Astrocyte of the spinal cord (primary cell): ENCODE results near the gene TNPO1.

ENCODE experiments used
- DNase-seq: peaks from one replicate; pipeline ENCODE4 v3.0.0; 2011; ENCODE audit warnings: low read depth, low spot score
- H3K4me3 ChIP-seq: 2 replicates; pipeline ENCODE4 v1.5.1; 2011; ENCODE audit warnings: low read depth, mild to moderate bottlenecking, low read length, moderate library complexity
- in situ Hi-C: cut with HindIII; loops from 2 replicates; pipeline ENCODE4 v1.10.0; 2017; ENCODE audit warnings: low sequenced_read_pairs
- TF ChIP-seq, protein P1 (sequence below): IDR thresholded peaks from 2 replicates; pipeline ENCODE4 v1.5.1; 2012; ENCODE audit warnings: low read depth, mild to moderate bottlenecking, low read length, inconsistent platforms

The TNPO1 gene

DNA sequence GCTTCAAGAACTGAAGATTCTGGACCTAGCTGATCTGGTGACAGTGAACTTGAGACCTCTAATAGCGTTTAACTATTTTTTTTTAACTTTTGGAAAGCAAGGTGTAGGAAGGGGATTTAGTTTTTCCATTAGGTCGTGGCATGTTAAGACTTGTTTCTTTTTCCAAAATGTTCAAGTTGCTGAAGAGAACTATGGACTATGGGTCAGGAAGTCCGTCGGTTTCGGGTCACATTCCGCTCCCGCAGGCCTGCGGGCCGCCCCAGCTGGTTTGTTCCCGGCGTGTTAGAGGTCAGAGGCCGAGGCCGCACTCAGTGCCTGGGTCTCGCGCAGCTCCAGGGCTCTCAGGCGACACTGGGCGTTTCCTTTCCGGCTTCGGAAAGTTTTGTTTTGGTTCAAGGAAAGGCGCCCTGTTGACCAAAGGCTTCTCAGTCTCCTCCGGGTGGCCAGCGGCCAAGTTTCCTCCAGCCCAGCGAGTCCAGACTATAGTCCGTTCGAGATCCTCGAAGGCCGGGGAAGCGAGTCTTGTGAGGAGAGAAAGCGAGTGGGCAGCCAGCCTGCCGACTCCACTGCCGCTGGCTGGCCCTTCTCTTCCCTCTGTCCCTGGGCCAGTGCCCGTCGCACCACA lies 138.8 kb downstream of the TNPO1 start:
- TF ChIP-seq, protein P1, sequence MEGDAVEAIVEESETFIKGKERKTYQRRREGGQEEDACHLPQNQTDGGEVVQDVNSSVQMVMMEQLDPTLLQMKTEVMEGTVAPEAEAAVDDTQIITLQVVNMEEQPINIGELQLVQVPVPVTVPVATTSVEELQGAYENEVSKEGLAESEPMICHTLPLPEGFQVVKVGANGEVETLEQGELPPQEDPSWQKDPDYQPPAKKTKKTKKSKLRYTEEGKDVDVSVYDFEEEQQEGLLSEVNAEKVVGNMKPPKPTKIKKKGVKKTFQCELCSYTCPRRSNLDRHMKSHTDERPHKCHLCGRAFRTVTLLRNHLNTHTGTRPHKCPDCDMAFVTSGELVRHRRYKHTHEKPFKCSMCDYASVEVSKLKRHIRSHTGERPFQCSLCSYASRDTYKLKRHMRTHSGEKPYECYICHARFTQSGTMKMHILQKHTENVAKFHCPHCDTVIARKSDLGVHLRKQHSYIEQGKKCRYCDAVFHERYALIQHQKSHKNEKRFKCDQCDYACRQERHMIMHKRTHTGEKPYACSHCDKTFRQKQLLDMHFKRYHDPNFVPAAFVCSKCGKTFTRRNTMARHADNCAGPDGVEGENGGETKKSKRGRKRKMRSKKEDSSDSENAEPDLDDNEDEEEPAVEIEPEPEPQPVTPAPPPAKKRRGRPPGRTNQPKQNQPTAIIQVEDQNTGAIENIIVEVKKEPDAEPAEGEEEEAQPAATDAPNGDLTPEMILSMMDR, result no peak
- H3K4me3 ChIP-seq, result peak overlapping the region; percentile 72
- DNase-seq, result no peak
- in situ Hi-C loops, result no loop called here

DNA sequence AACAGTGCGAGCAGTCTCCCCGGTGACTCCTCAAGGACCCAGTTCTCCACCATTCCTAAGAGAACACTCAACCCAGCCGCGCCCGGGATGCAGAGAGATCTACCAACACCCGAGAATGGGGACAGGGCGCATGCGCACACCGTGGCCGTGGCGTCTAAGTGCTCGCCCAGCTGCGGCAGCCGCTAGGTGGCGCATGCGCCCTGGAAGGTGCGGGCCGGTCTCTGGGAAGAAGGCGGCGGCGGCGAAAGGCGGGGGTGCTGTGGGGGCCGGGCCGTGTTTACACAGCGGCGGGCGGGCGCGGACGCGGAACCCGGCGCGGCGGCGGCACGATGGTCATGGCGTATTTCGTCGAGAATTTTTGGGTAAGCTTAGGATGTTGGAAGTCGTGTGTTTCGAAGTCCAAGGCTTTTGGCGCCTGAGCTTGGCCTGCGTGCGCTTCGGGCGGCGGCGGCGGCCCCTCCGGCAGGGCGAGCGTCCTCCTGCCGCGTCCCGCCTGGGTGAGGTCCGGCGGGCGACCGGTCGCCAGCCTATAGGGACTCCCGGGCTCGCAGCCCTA lies 139.4 kb downstream of the TNPO1 start, which contains the start of gene FCHO2:
FCHO2 (plus strand) TSS at position 274 of the 556 bp plus-strand sequence; CDS start at position 330, 56 bp downstream.
- TF ChIP-seq, protein P1, result peak; percentile 79
- DNase-seq, result peak; percentile 97
- in situ Hi-C loops, result no loop called here
- H3K4me3 ChIP-seq, result peak within 1 kb of the TSS; percentile 72

DNA sequence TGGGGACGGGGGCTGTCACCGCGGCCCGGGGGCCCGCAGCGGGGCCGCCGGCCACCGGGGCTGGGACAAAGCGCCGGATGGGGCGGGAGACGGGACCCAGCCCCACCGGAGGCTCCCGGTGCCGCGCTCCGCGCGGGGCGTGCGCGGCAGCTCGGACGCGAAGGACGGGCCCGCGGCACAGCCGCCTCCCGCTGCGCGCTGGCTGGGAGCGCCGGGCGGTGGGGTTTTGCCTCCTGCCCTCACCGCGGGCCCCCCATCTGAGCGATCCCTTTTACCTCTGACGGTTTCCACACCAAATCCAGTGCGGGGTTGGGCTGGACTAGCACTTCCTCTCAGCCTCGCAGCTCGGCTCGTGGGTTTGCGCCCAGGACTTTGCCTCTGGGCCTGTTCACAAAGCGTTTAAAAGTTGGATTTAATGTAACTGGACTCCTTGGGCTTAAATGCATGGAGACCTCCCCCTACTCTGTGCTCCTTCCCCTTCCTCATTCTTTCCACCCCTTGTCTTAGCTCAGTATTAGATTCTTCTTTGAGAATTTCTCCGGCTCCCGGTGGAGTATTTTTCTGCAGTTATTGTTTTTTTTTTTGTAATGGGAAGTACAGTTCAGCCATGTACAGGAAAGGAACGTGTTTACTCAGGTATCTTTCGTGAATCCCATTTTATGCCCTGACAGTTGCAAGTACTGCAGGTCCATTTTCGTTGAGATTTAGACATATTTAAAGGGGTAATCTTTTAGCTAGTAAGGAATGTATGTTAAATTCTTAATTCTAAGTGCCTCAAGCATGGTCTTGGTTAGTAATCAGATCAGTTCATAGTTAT lies 140.1 kb downstream of the TNPO1 start:
- in situ Hi-C loops, result no loop called here
- peak; percentile 75 for DNase-seq
- TF ChIP-seq, protein P1, result no peak
- peak overlapping the region; percentile 72 for H3K4me3 ChIP-seq

DNA sequence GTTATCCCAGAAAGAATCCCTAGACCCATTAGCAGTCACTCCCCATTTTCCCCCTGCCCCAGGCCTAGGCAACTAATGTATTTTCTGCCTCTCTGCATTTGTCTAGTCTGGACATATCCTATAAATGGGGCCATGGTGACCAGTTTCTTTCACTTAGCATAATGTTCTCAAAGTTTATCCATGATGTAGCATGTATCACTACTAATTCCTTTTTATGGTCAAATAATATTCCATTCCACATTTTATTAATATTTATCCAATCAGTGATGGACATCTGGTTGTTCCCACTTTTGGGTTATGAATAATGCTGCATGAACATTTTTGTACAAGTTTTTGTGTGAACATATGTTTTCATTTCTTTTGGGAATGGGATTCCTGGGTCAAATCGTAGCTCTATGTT lies 140.9 kb downstream of the TNPO1 start:
- in situ Hi-C loops, result no loop called here
- H3K4me3 ChIP-seq, result peak overlapping the region; percentile 72
- DNase-seq, result no peak

DNA sequence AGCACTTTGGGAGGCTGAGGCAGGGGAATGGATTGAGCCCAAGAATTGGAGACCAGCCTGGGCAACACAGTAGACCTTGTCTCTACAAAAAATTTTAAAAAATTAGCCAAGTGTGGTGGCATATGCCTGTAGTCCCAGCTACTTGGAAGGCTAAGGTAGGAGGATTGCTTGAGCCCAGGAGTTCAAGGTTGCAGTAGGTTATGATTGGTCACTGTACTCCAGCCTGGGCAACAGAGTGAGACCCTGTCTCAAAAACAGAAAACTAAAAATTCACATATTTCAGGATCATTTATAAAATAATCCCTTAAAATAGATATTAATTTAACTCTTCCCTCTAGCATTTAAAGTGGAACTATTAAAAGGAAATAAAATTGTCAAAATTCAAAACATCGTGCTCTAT lies 142.8 kb downstream of the TNPO1 start:
- no peak overlapping the region for H3K4me3 ChIP-seq
- DNase-seq, result no peak
- TF ChIP-seq, protein P1, result no peak
- in situ Hi-C loops, result no loop called here

More for the DNA sequence above, 140.9 kb downstream of the TNPO1 start:
- TF ChIP-seq, protein P1, result no peak
